D341Med (cell line): ENCODE measurements around the gene PAN3.
A peak's percentile ranks its signal among the peaks of the same experiment; 100 is the strongest.

Experiments
- DNase-seq: peaks from one replicate; pipeline ENCODE4 v3.0.0; 2012; ENCODE audit warnings: low spot score

Gene PAN3

DNA sequence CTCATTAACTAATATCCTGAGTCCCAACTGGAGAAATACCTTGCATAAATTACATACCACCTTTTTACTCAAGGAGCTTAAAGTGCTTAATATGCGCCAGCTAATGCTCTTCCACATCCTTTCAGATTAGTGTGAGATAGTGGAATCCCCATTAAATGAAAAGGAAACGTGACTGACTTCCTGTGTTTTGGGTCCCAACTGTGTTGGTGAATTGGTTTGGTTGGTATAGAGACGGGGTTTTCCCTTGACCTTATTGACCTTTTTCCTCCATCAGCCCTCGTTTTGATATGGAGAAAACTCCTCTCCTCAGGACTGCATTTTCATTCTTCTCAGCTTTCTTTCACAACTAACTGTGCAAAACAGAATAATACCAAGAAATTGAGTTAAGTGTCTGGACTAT, 163.5 kb downstream of the PAN3 start:
- no peak for DNase-seq

DNA sequence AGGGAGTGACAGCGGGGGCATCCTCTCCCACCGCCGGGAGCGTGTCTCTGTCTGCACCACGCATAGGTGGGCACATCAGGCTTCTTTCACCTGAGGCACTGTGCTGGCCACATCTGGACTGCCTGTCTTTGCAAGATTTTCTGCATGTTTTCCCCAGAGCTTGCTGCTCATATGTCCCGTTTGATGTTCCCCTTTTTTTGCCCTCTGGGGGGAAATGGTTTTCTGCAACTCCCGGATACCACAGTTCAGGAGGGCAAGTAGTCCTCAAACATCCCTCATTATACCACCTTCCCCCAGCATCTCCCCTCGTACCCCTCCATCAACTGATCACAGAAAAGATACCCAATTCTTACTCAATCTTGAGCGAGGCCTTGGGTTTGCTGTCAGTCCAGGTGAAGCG, 168.0 kb downstream of the PAN3 start:
- no peak for DNase-seq

DNA sequence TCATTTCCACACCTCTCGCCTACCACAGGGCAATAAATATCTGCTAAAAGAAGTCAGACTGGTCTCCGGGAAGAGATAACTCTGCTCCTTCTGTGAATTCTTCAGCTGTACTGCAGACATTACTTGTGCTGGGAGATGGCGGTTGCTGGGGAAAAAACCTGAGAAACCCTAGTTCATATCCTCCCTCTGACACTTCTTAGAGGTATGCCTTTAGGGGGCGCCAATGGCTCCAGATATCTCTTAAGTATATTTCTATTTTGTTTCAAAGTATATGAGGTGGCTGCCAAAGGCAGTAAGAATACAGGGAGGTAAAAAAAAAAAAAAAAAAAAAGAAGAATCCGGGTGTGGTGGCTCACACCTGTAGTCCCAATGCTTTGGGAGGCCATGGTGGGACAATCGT, 175.2 kb downstream of the PAN3 start:
- DNase-seq: no peak

DNA sequence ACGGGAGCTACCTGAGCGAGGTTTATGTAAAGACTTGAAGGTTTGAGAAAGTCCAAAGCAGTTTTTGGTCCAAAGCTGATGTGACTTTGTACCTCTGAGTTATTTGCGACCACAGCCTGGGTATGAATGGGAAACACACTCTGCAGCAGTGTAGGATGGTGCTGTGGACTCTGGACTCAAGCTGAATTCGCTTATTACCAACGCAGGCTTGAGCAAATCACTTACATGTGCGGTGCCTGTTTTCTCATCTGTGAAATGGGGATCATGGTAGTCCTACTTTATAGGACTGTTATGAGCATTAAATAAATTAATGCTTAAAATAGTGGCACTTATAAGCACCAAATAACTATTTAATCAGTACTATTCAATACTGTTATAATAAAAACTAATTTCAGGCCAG, 176.5 kb downstream of the PAN3 start:
- no peak for DNase-seq

DNA sequence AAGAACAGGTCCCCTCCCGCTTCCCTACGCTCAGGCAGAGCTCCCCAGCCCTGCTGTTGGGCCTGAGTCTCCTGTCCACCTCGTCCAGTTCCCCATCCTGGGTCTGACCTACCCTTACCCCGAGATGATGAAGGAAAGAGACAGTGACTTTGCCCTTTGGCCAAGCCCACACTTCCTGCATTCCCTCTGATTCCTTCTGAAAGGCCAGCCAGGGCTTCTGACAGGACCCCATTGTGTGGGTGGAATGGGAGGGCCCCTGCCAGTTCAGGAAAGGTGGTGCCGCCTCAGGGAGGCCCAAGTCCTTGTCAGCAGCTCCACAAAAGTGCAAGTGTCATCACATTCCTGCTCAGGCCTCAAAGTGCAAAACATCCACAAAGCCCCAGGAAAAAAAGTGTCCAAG, 177.8 kb downstream of the PAN3 start:
- DNase-seq: no peak

DNA sequence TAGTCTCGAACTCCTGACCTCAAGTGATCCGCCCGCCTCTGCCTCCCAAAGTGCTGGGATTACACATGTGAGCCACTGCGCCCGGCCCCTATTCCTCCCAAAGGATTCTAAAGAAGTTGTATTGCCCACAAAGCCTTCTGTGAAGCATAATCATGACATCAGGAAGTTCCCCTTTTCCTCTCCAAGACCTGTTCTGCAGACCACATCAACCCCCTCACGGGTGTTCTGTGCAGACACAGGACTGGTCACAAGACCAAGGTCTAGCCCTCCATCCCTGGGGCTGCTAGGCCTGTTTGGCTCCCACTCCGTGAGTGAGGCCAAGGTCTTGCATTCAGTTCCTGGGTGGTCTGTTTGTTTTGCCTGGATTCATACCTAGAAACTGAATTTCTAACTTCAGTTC, 178.5 kb downstream of the PAN3 start:
- no peak for DNase-seq

DNA sequence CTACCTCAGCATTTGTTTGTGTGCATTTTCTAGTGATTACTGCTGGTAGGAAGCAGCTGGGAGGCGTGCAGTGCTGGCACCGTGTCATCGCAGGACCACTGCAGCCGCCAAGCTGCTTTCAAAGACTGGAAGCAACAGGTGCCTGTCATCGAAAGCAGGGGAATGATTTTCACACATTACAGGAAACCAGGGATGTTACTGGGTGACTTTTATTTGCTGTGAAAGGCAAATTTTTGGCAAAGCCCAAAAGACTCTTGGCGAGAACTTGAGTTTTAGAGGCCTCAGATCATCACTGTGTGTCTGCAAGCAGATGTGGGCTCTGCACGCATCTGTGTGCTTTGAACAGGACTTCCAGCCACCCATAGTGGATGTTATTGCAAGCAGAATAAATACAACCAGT, 180.2 kb downstream of the PAN3 start:
- DNase-seq: no peak

DNA sequence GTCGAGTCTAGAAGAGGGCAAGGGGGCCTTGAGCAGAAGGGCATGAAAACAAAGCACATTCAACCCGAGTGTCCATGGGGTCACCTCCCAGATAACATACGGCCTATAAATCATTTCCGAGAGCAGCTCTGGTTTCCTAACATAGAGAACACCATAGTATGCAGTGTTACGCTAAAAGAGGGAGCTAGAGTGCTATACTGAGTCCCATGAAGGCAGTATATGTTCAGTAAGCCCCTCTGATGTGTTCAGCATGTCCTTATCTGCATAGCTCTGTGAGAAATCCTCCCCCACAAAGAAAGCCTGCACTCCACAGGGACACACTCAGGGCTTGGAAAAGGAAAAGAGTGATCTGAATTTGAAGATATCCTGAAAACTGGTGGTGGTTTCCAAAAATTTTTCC, 181.2 kb downstream of the PAN3 start:
- DNase-seq: no peak

DNA sequence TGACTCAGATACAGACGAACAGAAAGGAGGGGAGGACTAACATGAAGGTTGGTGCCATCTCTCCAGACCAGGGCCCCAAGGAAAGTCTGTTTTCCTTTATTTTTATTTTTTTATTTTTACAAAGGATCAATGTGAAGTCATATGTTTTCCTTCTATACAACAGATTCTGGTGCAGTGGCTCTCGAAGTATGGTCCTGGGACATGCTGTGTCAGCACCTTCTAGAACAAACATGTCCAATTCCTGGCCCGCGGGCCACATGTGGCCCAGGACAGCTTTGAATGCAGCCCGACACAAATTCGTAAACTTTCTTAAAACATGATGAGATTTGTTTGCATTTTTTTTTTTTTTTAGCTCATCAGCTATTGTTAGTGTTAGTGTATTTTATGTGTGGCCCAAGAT, 181.9 kb downstream of the PAN3 start:
- DNase-seq: no peak

DNA sequence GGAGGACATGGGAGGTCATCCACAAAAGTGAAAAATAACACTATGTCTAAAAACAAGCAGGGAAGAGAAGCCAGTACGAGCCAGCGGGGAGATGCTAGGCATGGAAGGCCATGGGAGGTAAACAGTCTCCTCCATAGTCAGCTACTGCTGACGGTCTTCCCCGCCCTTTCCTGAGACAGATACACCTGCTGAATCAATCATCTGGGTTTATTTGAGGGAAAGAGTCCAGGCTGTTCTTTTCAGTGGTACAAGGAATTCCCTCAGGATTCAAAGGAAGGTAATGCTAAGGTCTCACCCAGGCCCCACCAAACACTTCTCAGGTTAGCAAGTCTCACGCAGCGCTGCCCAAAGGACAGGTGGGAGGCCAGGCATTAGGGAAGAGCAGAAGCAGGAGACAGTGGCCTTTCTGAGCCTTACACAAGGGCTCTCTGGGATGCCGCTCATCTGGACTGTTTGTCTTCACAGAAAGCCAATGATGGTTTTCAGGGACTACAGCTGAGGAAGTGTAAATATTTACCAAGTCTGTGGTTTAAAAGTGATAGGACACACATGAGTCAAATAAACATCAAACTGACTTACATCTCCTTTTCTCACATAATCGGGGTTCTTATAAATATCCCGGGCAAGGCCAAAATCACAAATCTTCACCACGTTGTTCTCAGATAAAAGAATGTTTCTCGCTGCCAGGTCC, 182.7 kb downstream of the PAN3 start:
- no peak for DNase-seq

DNA sequence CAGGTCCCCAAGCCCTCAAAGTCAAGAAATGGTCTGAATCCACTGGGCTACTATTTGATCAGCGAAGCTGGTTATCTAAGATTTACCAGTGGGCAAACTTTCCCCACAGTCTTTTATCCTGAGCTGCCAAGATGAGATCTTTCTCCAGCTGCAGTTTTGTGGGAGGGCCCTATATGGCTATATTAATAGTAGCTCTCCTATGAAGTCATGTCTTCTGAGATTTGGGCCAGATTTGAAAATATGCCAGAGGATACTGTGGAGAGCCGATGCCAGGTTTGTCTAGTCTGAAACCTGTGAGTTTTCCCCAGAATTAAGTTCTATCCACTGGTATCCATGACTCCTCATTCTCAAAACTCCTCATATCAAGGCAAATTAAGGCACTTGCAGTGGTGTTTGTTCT, 183.4 kb downstream of the PAN3 start:
- no peak for DNase-seq

DNA sequence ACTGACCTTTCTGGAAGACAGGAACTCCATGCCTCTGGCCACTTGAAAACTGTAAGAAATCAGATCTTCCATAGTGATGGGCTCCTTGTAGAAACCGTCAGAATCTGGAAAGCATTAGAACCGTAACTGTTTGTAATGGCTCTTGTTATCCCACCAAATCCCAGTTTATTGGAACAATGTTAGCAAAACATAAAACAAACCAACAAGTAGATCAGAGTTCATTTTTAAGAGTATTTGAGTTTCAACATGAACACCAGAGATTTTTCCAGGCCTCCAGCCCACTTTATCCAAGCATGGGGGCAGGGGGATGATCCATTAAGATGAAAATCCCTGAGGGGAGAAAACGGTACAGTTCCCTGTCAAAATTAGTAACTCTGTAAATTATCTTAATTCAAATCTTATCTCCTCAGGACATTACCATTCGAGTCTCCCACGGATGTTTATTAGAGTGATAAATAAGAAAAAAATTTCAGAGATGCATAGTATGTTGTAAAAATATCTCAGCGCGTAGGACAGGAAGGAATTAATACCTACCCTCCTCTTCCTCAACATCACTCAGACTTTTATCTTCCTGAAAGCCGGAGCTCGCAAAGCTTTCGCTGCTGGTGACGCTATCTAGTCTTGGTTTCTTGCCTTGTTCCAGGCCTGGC, 184.0 kb downstream of the PAN3 start:
- DNase-seq: no peak

DNA sequence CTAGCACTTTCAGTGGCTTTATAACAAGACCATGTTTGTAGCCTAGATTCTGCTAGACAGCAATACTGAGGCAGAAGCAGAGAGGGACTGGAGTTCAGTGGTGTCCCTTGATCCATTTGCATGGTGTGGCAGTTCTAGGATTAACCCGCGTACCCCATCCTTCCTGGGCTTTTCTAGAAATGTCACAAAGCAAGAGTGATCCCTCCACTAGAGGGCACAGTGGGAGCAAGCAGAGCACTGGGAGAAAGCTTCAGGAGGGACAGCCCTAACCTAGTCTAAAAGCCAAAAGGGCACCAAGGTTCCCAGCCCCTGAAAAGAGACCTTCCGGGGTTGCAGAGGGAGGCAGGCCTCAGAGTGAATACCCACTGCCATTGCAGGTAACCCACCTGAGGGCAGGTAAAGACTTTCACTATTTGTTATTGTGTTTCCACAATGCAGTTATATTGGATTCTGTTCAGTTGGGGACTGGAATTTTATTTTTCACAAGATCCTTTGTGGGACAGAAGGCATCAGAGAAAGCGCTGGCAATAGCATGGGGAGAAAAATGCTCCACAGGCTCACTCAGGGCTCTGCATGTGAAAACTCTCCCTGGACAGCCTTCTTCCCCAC, 185.9 kb downstream of the PAN3 start:
- peak; percentile 72 for DNase-seq

DNA sequence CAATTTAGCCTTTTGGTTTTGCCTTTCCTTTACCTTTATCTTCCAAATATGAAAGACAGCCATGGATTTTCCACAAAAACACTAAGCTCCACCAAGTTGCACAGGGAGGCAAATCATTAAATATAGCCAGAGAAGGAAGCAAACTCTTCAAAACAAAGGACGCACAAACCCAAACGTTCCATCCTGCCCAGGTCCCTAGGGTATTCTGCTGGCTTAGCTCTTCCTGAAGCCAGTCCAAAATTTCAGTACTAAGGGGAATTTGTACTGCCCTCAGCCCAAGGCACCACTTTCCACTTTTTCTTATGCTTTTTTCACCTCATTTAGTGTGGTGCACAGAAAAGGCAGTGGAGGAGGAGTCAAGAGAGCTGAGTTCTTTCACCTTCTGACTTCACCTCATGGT, 186.7 kb downstream of the PAN3 start:
- DNase-seq: no peak

DNA sequence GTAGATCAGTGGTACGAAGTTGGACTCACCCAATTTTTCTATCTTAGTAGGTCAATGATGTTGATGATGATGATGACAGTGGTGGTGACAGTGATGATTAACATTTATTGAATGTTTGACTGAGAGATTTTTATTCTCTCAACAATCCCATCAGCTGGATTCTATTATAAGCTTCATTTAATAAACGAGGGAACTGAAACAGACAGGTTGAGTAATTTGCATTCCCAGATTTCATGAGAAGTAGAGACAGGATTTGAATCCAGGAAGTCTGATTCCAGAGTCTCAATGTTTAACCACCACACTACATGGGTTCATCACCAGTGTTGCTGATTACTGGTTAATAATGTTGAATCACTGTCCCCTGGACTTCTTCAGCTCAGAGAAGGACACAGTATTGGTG, 187.7 kb downstream of the PAN3 start:
- DNase-seq: no peak

DNA sequence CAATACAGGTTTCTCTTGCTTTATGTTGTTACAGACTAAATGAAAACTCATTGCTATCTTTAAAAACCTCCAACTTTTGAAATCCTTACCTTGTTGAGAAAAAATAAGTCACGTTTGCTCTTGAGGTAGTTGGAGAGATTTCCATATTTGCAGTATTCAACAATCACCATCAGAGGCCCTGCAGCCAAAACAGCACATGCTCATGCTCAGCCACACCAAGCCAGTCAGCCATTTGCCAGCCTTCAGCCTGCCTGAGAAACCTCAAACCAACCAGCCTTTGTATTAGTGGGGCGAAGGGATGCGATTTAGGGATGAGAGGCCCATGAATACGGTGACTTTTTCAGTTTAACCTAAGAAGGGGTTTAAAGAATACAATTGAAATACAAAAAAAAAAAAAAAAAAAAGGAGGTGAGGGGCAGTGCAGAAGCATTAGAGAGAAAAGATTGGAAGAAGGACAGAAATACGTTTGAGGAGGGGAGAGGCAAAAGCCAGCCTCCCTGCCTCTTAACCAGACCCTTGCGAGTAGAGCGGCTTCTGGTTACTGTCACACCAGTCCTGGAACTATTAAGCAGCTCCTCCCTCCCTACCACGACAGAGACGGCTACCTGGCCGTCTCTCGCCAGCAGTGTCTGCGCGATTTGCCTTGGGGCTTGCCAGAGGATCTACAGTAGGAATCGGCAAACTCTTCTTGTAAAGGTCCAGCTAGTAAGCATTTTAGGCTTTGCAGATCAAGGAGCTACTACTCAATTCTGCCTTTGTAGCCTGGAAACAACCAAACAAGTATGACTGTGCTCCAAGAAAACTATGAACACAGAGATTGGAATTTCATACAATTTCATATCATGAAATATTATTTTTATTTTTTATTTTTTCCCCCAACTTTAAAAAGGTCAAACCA, 189.3 kb downstream of the PAN3 start:
- DNase-seq: no peak

DNA sequence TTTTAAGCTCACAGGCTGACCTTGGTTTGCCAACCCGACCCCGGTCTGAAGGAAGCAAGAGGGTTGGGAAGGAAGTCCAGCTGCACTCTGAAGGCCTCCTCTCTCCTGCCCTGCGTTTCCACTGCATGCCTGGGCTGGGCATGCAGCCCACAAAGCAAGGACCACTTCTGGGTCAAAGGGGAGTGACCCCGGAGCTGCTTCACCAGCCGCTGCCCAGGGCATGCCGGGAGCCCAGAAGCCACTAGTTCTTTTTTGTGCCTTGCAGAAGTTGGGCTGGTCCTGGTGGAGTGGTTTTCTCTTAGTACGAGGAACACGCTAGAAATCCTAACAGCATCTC, 189.9 kb downstream of the PAN3 start:
- no peak for DNase-seq

DNA sequence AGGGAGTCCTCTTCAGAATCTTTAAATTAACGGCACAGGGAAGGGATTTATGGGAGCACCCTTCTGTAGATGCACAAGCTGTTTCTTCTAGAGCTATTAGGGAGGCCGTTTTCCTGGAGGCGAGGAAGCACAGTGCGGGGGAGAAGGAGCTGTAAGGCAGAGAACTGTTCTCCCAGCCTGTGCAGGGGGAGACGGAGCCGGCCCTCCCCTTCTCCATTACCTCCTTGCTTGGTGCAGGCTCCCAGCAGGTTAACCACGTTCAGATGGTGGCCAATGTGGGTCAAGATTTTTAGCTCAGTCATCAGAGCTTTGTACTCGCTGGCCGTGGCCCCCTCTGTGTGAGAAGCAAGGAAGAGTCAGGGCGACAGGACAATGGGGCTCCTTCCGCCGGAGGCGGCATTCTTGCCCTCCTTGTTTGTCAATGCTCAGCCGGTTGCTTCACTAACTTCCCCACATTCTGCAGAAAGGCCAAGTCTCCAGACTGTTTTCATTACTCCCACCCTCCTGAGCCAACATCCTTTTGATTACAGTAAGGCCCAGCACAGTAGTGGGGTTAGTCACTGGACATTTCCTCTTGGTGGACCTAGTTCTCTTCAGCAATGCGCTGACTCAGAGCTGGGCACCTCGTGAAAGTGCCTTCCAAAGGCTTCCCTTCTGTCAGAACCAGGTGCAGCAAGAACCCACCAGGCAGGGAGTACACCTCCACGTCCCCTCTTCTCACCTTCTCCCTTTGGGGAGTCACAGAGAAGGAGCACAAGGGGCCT, 191.2 kb downstream of the PAN3 start:
- no peak for DNase-seq

DNA sequence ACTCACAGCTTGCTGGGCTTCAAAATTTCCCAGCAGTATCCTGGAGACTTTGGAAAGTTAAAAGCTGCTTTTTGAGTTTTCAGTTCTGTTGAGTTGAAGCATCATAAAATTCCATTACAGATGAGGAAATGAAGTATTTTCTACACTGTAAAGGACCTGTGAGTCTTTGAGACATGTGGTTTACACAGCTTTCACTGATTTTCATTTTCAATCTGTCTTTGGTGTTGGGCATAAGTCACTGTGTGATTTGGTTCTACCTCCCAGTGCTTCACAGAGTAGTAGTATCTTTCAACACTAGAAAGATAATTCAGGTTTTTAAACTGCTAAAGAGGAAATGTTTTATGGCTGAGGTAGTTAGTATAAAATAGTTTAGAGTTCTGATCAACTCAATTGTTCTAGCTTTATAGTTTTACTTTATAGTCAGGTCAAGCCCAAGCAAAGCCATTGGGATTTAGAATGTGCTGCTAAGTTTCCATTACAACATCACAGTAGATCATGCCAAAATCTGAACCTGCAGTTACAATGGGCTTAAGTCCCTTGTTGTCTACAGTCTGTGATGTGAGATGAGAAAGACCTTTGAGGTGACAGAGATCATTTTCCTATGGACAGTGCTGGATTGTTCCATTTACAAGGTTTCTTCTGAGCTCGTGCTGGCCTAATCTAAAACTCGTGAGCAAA, 195.0 kb downstream of the PAN3 start:
- DNase-seq: no peak

DNA sequence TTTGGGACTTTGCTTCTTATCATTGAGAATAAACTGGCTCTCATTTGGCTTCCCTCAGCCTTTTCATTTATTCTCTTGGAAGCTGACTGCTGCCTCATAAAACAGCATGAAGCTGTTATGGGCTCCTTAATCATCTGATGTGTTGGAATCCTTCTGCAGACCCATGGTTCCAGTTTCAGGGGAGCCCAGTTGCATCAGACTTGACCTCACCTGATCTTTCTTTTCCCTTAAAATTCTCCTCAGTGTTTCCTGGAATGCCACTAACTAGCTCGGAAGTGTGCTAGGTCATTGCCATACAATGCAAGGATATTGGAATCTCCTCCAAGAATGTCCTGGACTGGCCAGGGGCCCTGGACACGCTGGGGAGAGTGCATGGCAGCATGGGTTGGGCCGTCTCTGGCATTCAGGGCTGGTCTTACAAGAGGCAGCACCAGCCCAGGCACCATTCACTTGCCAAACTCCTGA, 197.9 kb downstream of the PAN3 start:
- no peak for DNase-seq
